ENCODE data around the gene ATG4B.

DNA sequence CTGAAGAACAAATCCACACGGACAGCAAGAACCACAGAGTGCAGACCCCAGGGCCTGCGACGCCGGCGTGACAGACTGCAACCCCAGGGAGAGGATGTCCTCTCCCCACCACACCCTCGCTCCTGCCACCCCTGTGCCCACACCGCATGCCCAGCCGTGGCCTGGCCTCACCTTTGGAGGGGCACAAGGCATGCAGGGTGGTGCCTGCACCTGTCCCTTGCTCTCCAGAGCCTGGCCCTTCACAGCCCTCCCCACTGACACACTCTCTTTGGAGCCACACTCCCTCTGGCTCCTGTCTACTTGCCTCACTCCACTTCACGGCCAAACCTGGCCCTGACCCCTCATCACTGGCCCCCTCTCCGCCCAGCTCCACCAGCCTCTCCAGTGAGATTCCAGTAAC lies 9.8 kb upstream of the ATG4B start:
- no peak for TF ChIP-seq EZH2 (IDR thresholded peaks at IDR 0.05; ENCODE audit: borderline replicate concordance, low read depth, low read length, severe bottlenecking)
- TF ChIP-seq, protein P1, sequence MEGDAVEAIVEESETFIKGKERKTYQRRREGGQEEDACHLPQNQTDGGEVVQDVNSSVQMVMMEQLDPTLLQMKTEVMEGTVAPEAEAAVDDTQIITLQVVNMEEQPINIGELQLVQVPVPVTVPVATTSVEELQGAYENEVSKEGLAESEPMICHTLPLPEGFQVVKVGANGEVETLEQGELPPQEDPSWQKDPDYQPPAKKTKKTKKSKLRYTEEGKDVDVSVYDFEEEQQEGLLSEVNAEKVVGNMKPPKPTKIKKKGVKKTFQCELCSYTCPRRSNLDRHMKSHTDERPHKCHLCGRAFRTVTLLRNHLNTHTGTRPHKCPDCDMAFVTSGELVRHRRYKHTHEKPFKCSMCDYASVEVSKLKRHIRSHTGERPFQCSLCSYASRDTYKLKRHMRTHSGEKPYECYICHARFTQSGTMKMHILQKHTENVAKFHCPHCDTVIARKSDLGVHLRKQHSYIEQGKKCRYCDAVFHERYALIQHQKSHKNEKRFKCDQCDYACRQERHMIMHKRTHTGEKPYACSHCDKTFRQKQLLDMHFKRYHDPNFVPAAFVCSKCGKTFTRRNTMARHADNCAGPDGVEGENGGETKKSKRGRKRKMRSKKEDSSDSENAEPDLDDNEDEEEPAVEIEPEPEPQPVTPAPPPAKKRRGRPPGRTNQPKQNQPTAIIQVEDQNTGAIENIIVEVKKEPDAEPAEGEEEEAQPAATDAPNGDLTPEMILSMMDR (IDR thresholded peaks at IDR 0.05; ENCODE audit: borderline replicate concordance, extremely low read depth, low read length, poor library complexity, severe bottlenecking), result no peak
